Measurements from ENCODE around the gene DEFB129.

DNA sequence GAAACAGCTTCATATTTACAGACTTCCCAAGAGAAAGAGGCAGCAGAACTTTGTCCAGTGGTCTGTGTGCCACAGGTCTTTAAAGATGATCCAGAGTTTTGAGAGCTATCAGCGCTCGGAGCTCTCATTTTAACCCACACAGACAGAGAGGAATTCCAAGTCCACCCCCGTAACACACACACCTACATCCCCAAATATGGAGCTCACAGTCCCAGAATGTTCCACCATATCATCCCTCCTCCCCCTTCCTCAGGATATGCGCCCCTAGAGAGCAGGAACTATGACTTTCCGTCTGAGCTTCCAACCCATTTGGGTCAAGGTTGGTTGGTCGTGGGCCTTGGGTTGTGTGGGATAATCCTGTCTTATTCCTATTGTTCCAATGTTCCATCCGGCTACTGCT is 37.4 kb upstream of the DEFB129 start, which contains the start of gene DEFB128:
- no peak for TF ChIP-seq POLR2AphosphoS5 (IDR thresholded peaks at IDR 0.05)
- TF ChIP-seq, protein P1, sequence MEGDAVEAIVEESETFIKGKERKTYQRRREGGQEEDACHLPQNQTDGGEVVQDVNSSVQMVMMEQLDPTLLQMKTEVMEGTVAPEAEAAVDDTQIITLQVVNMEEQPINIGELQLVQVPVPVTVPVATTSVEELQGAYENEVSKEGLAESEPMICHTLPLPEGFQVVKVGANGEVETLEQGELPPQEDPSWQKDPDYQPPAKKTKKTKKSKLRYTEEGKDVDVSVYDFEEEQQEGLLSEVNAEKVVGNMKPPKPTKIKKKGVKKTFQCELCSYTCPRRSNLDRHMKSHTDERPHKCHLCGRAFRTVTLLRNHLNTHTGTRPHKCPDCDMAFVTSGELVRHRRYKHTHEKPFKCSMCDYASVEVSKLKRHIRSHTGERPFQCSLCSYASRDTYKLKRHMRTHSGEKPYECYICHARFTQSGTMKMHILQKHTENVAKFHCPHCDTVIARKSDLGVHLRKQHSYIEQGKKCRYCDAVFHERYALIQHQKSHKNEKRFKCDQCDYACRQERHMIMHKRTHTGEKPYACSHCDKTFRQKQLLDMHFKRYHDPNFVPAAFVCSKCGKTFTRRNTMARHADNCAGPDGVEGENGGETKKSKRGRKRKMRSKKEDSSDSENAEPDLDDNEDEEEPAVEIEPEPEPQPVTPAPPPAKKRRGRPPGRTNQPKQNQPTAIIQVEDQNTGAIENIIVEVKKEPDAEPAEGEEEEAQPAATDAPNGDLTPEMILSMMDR (IDR thresholded peaks at IDR 0.05): no peak
